ENCODE measurements around the gene KIF16B. TPM values are rescaled to one million over a fixed set of nuclear protein-coding genes. Genes with fewer than 3 reads are reported as not detected.

Gene KIF16B
- total RNA-seq, 3 donors from 2014 or later, result 23.8 to 47.9 (median 36.9) TPM

DNA sequence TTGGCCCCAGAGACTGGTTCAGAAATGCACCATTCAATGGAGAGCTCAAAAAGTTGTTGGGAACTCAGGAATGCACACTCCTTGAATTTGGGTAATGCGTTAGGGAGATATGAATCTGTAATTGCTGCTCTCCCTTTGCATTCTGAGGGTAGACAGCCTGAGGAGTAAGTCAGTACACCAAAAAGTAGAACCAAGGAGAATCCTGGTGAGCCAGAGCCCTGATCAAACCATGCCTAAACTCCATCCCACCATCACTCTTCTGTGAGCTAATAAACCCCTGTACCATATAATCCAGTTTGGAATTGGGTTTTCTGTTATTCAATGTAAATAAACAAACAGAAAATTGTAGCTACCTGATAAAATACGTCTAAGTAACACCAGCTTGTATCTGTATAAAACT, 90.2 kb downstream of the KIF16B start:
- Histone ChIP-seq H3K4me1 (no peaks in the 10 kb centered on the region), H3K4me3 (no peak overlapping the region), H3K9me3 (no peaks in the 10 kb centered on the region), H3K27me3 (no peaks in the 10 kb centered on the region), H3K27ac (no peak overlapping the region), H3K36me3 (no peaks in the 10 kb centered on the region)
- DNase-seq (ENCODE audit: low spot score in 2 of 2), result no peak
- intact Hi-C loops (cut with DNase I; ENCODE audit: low total_unique reads), result no loop called here
- no peak for TF ChIP-seq CTCF (IDR thresholded peaks at IDR 0.05)

- H3K4me1 ChIP-seq, result no peaks in the 10 kb centered on the region
- H3K36me3 ChIP-seq, result no peaks in the 10 kb centered on the region
- H3K9me3 ChIP-seq, result no peaks in the 10 kb centered on the region
- intact Hi-C loops (cut with DNase I; ENCODE audit: low total_unique reads), result no loop called here
- H3K27ac ChIP-seq, result no peak overlapping the region
- H3K27me3 ChIP-seq, result no peaks in the 10 kb centered on the region
- H3K4me3 ChIP-seq, result no peak overlapping the region
- DNase-seq (ENCODE audit: low spot score in 2 of 2), result no peak
- no peak for TF ChIP-seq POLR2A (IDR thresholded peaks at IDR 0.05)
- no peak for TF ChIP-seq POLR2AphosphoS5 (IDR thresholded peaks at IDR 0.05)
- TF ChIP-seq CTCF (IDR thresholded peaks at IDR 0.05), result no peak
These were observed 91.3 kb downstream of the KIF16B start for GRCh38 chr20:16481977-16482376.

DNA sequence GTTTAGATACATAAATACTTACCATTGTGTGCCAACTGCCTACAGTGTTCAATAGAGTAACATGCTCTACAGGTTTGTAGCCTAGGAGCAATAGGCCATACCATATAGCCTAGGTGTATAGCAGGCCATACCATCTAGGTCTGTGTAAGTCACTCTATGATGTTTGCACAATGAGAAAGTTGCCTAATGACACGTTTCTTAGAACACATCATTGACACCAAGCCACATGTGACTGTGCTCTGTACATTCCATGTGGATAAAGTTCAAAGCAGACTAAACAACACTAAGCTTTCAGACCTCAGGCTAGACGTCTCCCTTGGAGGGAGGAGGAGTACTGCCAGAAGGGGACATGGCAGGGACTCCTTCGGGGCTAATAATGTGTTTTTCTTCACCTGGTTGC, 93.6 kb downstream of the KIF16B start:
- intact Hi-C loops (cut with DNase I; ENCODE audit: low total_unique reads), result no loop called here
- no peak for DNase-seq (ENCODE audit: low spot score in 2 of 2)
- Histone ChIP-seq H3K4me3 (no peak overlapping the region), H3K9me3 (no peaks in the 10 kb centered on the region), H3K4me1 (no peaks in the 10 kb centered on the region), H3K36me3 (no peaks in the 10 kb centered on the region), H3K27ac (no peak overlapping the region), H3K27me3 (no peaks in the 10 kb centered on the region)
- TF ChIP-seq POLR2A (IDR thresholded peaks at IDR 0.05) (no peak), CTCF (IDR thresholded peaks at IDR 0.05) (no peak), POLR2AphosphoS5 (IDR thresholded peaks at IDR 0.05) (no peak)

GRCh38 chr20:16477632-16478031, 95.6 kb downstream of the KIF16B start:
- intact Hi-C loops (cut with DNase I; ENCODE audit: low total_unique reads), result no loop called here
- H3K27me3 ChIP-seq, result no peaks in the 10 kb centered on the region
- DNase-seq (ENCODE audit: low spot score in 2 of 2), result no peak
- no peaks in the 10 kb centered on the region for H3K9me3 ChIP-seq
- no peak overlapping the region for H3K27ac ChIP-seq
- no peak overlapping the region for H3K4me3 ChIP-seq
- H3K4me1 ChIP-seq, result peaks cover 0 to 4% of the 10 kb centered on the region in 2 donors
- TF ChIP-seq CTCF (IDR thresholded peaks at IDR 0.05) (no peak), POLR2A (IDR thresholded peaks at IDR 0.05) (no peak), POLR2AphosphoS5 (IDR thresholded peaks at IDR 0.05) (no peak)
- H3K36me3 ChIP-seq, result no peaks in the 10 kb centered on the region

GRCh38 chr20:16476032-16476431, 97.2 kb downstream of the KIF16B start:
- H3K36me3 ChIP-seq, result no peaks in the 10 kb centered on the region
- intact Hi-C loops (cut with DNase I; ENCODE audit: low total_unique reads), result no loop called here
- H3K9me3 ChIP-seq, result no peaks in the 10 kb centered on the region
- TF ChIP-seq CTCF (IDR thresholded peaks at IDR 0.05) (peak; percentile 50 to 68 (median 56)), POLR2A (IDR thresholded peaks at IDR 0.05) (no peak)
- H3K4me1 ChIP-seq, result peaks cover 0 to 4% of the 10 kb centered on the region in 2 donors
- H3K27ac ChIP-seq, result no peak overlapping the region
- no peak for DNase-seq (ENCODE audit: low spot score in 2 of 2)
- H3K4me3 ChIP-seq, result no peak overlapping the region
- no peaks in the 10 kb centered on the region for H3K27me3 ChIP-seq

Measured in breast epithelium (tissue), 4 donors.